K562 (cell line): ENCODE measurements around the gene SPOCK3. TPM values are rescaled to one million over a fixed set of nuclear protein-coding genes. Genes with fewer than 3 reads are reported as not detected.

ENCODE experiments used
- BRD4 ChIP-seq: fragments of 200-600 bp; sonication (generic); IDR thresholded peaks from 2 replicates; pipeline ENCODE4 v1.6.1; 2017; ENCODE audit warnings: inconsistent platforms
- MITF ChIP-seq: IDR thresholded peaks from 2 replicates; pipeline ENCODE4 v1.6.1; 2014; ENCODE audit warnings: antibody characterized with exemption
- STAT6 ChIP-seq: sonication (generic); formaldehyde crosslinking; IDR thresholded peaks from 2 replicates; pipeline ENCODE4 v1.8.1; 2023; ENCODE audit warnings: mild to moderate bottlenecking, missing genetic modification reagents
- ZBTB11 ChIP-seq, 3 experiments: fragments of 200-800 bp in 1 of 3; fragments of 250-450 bp in 1 of 3; fragments of 450-650 bp in 1 of 3; sonication (Bioruptor Pico) in 1 of 3; sonication (Bioruptor generic) in 1 of 3; formaldehyde crosslinking in 1 of 3; IDR thresholded peaks; 2 replicates each; pipeline versions ENCODE4 v1.6.1 to v1.8.0; 2016 to 2022; ENCODE audit warnings: mild to moderate bottlenecking in 2 of 3, missing genetic modification characterization in 2 of 3, missing compliant biosample characterization in 1 of 3, moderate library complexity in 1 of 3
- ZNF318 ChIP-seq, 2 experiments: fragments of 450-650 bp; IDR thresholded peaks; 2 replicates each; pipeline ENCODE4 v1.6.1; 2016; ENCODE audit warnings: mild to moderate bottlenecking in 2 of 2, borderline replicate concordance in 1 of 2, low read depth in 1 of 2, moderate library complexity in 1 of 2
- ZNF347 ChIP-seq: fragments of 450-650 bp; formaldehyde crosslinking; IDR thresholded peaks from 2 replicates; pipeline ENCODE4 v1.4.0; 2020; ENCODE audit warnings: low read depth, mild to moderate bottlenecking, moderate library complexity
- polyA plus RNA-seq, 8 experiments: library from polyadenylated mRNA; depleted of rRNA in 4 of 8; stranded (reverse) in 5 of 8; unstranded in 3 of 8; fragments of >200 nt; fragmentation: Nextera tagmentation in 2 of 8; fragmentation: Illumina TruSeq in 1 of 8; extraction: Ambion mirVana in 2 of 8; extraction: Trizol in 1 of 8; gene quantifications; 2 replicates each; pipeline versions ENCODE4 v1.2.1 to v1.2.3, GENCODE V29; 2011 to 2014; ENCODE audit warnings: inconsistent platforms in 1 of 8, missing spikeins in 1 of 8
- total RNA-seq, 7 experiments: library from RNA; depleted of rRNA in 6 of 7; stranded (reverse); fragments of >200 nt in 6 of 7; fragmentation: Illumina TruSeq in 2 of 7; extraction: Trizol in 2 of 7; gene quantifications; 2 replicates each; pipeline versions ENCODE4 v1.2.1 to v1.2.3, GENCODE V29; 2011 to 2021; ENCODE audit warnings: low replicate concordance in 1 of 7

SPOCK3 gene
- total and polyA plus RNA-seq, 9 of the 15 experiments (the other 6 are each of a cell fraction or from before 2014, with no cell fraction given), result not detected

GRCh38 chr4:167003326-167003725, 231.0 kb downstream of the SPOCK3 start (continued):
- TF ChIP-seq ZNF318 (IDR thresholded peaks at IDR 0.05; ENCODE audit: borderline replicate concordance in 1 of 2, low read depth in 1 of 2) (no peak), STAT6 (CRISPR knock-in tag) (no peak), ZBTB11 (CRISPR knock-in tag; IDR thresholded peaks at IDR 0.05) (no peak), ZNF347 (CRISPR knock-in tag) (no peak), BRD4 (no peak), MITF (no peak)
